AG20443 (cell line): ENCODE data around the gene UNG.
A peak's percentile ranks its signal among the peaks of the same experiment; 100 is the strongest.
"Not testable (repeated sequence)": the region's sequence is repeated elsewhere in the genome, so short reads cannot be mapped to it uniquely, and the experiment has no call there.

Experiments used
- DNase-seq: peaks from one replicate; pipeline ENCODE4 v3.0.0; 2012; ENCODE audit warnings: low spot score, mixed read lengths

The UNG gene

DNA sequence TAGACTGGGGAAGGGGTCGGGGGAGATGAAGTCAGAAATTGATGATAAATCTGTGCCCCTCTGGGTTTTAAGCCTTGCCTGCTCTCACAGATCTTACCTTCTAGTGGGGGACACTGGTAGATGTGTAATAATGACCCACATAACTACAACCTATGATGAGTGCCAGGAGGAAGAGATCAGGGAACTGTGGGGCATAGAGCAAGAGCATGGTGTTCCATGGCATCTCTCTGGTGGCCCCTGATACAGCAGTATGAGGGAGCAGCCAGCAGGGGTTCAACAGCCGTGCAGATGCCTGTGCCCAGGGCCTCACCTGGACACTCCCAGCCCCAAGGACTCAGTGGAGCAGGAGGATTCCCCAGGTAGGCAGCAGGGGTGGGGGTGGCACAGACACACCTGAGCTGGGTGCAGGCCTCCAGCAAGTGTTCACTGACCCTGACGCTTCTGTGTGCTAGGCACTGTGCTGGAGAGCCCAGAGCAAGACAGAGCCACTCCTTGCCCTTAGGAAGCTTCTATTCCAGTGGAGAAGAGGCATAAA, 24.0 kb downstream of the UNG start:
- DNase-seq = no peak

DNA sequence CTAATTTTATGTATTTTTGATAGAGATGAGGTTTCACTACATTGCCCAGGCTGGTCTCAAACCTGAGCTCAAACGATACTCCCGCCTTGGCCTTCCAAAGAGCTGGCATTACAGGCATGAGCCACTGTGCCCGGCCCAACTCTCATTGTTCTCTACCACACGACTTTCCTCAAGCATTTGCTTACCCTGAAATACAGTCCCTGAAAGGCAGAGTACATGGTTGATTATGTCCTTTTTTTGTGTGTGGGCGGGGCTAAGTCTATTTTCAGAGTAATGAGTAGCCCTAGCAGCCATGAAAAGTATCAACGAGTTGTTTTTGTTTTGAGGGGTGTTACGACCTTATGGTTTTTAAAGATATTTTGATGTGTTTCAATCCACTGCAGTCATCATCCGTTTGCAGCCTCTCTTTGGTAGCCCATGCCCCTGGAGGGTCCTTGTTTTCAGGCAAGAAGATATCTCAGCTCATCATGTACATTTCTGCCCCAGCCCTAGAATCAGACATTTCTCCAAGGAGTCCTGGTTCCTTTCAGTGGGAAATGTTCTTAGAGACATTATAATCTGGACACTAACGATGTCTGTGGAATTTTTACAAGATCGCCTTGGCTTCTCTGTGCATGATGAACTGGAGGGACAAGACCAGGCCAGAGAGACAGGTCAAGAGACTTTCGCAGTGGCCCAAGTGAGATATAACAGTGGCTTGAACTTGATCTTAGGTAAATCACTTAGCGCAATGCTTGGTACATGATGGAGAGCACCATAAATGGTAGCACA, 27.7 kb downstream of the UNG start:
- no peak for DNase-seq

DNA sequence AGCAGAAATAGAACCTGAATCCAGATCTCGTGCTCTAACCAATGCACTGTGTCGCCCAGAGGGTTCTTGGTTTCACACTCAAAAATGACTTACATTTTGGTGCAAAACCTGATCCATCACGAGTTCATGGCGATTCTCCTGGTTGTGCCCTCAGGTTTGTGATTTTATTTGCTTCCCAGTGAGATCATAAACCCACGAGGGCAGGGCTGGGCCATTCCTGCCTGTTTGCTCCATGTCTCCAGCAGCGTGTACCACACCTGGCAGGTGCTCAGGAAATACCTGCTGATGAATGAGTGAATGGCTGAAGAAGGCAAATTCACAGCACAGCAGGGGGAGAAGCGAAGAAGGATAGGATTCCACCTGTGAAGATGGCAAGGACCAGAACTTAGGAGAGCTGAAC, 28.4 kb downstream of the UNG start:
- no peak for DNase-seq

DNA sequence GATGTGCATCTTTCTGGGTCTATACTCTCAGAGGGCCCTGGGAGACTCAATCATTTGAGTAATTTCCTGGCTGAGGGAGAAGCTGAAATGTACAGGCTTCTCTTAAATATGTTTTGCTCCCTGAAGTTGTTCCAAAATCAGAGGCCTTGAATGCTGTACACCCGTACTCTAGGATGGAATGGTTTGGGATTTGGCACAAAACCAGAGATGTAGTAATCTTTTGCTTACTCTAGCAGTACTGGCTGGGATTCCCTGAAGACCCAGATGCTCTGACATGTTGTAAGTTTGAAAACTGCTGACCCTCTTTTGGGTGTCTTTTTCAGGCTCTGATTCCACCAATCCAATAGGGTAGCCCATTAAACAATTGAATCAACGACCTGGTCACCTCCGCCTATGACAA, 29.4 kb downstream of the UNG start:
- DNase-seq = no peak

DNA sequence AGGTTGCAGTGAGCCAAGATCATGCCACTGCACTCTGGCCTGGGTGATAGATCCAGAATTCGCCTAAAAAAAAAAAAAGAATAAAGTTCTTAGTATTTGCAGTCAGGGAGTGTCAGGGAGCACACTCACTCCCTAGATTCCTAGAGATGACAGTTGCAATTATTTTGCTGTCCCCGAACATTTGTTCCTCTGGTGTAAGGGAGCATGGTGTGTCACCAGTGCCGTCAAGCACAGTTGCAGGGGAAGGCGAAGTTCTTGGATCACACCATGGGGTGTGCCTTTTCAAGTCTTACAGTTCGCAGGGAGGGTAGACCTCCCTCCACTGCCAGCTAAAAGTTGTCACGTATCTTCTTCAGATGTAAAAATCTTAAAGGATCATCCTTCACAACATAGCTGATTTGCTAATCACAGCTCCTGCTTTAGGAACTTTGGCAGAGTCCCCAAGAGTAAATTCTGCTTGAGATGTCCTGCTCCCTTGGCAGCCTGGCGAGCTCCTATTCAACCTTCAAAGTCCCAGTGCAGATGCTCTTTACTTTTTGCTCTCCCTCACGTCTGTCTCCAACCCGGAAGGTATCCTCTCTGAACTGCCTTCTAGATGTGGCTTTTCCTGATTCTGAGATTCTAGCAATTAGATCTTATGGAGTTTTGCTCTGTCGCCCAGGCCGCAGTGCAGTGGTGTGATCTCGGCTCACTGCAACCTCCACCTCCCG, 30.3 kb downstream of the UNG start:
- no peak for DNase-seq

DNA sequence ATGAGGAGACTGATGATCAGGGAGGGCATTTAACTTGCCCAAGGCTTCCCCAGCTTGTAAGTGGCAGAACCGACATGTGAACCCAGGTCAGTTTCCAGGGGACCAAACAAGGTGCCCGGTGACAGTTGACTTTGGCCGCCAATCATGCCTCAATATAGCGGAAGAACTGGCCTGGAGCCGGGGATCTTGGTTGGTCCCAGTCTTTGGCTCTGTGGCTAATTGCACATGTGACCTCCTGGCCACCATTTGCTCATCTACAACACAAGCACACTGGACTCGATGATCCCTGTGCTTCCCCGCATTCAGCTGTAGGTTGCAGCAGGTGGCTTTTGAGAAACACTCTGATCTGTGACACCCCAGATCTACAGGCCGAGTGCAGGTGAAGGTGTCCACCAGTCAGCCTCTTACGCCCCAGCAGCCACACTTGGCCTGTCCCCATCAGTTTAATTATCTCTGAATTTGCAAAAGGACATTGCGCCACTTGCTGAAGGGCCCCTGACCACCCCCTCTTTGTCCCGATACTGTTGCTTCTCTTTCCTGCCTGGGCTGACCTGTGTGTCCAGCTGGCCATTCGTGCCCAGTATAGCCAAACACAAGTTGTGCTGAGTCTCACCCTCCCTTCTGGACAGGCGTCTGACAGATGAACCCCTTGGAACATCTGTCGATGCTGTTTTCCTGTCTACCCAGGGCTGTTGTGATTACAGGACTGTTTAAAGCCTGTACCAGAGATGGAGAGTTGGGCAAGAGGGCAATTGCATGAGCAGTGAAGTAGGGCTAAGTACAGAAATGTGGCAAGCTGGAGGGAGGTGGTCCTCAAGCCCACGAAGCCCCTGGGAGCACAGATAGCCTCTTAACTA, 33.1 kb downstream of the UNG start:
- DNase-seq = no peak

DNA sequence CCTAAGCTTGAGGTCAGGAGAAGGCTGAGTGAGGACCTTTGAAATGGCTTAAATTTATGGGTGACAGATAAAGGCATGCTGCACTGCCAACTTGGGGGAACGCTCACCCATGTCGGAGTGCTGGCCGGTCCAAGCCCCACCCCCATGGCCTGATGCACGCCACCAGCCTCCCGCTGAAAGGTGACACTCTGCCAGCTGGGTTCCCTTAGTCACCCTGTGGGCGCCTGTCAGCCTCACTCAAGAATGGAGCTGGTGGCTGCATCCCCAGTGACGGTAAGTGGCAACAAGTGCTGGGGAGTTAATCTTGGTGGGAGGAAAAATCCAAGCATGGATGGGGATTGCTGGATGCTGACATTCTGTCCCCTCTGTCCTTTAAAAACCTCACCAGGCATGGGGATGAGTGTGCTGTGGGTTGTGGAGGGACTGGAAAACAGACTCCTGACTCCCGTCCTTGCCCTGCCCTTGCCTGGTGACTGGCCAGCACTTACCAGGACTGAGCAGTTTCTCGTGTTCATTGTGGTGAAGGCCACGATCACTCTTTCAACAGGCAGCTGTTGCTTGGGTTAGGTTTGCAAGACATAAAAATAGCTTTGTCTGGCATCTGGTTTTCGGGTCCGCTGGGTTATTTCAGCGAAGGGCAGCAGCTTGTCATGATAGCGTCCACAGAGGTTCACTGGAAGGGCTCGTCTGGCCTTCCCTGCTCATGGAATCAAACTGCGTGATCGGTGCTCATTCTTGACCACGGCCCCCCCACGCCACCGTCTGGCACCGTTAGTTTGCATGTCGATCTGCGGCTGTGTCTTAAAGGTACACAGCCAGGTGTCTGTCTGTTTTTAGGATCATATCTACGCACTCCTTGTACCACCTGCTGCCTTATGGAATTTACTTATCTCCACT, 34.0 kb downstream of the UNG start:
- DNase-seq = peak; percentile 65

DNA sequence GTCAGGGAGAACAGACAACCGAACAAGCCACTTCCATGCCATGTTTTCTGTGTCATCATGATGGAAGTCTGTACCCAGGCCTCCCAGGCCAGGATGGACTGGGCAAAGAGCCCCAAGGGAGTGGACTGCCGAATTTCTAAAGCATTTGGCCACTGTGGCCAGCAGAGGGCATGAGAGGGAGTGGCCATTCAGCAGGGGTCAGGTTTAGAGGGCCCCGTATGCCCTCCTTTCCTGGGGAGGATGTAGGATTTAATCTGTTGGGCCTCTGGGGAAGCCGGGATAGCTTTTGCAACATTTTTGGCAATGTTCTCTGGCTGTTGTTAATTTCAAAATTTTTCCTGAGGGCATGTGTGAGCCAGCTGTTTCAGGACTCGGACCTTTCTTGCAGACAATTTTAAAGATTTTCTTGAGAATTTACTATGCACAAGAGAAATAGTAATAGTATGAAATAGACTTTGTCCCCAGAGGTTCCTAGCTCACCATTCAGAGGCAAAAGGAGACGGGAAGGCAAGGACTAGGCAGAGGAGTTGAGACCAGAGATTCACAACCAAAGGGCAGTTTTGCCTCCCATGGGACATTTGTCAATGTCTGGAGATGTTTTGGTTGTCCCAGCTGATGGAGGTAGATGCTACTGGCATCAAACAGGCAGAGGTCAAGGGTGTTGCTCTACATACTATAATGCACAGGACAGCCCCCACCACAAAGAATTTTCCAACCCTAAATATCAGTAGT, 37.0 kb downstream of the UNG start:
- DNase-seq = peak; percentile 81

DNA sequence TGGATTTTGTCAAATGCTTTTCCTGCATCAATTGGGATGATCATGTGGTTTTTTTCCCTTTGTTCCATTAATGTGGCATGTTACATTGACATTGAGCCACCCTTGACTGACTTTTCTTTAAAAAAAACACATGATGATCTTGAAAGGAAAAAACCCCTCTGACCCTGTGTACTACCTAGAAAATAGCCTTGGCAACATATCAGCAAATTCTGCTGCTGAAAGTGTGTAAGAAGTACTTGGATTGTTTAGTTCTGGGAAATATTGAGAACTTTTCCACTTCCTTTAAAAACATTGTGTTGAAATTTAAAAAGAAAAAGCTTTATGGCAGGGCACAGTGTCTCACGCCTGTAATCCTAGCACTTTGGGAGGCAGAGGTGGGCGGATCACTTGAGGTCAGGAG, 39.7 kb downstream of the UNG start:
- no peak for DNase-seq

DNA sequence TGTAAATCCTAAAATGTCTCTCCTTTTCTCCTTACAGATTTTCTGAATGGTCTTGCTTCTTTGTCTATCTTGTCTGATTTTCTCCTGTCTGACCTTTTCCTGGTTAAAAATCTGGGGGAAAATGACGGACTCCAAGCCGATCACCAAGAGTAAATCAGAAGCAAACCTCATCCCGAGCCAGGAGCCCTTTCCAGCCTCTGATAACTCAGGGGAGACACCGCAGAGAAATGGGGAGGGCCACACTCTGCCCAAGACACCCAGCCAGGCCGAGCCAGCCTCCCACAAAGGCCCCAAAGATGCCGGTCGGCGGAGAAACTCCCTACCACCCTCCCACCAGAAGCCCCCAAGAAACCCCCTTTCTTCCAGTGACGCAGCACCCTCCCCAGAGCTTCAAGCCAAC, 42.0 kb downstream of the UNG start:
- no peak for DNase-seq

DNA sequence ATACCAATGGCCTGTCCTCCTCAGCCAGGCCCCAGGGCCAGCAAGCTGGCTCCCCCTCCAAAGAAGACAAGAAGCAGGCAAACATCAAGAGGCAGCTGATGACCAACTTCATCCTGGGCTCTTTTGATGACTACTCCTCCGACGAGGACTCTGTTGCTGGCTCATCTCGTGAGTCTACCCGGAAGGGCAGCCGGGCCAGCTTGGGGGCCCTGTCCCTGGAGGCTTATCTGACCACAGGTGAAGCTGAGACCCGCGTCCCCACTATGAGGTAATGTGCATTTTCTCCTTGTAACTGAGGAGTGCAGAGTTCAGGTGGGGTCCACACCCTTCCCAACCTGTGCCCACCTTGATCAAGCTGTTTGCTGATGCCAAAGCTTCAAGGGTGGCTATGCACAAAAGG, 42.4 kb downstream of the UNG start:
- DNase-seq = no peak

DNA sequence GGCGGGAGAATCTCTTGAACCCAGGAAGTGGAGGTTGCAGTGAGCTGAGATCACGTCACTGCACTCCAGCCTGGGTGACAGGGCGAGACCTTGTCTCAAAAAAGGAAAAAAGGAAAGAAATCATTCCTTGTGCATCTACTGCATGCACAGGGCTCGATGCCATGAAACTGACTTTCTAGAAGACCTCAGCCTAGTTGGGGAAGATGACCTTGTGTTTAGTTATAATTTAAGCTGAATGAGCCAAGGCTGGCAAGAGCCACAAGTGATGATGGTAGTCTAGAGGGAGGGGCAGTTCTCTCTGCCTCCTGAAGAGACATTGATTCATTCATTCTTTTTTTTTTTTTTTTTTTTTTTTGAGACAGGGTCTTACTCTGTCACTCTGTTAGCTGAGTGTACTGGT, 43.2 kb downstream of the UNG start:
- DNase-seq = no peak

DNA sequence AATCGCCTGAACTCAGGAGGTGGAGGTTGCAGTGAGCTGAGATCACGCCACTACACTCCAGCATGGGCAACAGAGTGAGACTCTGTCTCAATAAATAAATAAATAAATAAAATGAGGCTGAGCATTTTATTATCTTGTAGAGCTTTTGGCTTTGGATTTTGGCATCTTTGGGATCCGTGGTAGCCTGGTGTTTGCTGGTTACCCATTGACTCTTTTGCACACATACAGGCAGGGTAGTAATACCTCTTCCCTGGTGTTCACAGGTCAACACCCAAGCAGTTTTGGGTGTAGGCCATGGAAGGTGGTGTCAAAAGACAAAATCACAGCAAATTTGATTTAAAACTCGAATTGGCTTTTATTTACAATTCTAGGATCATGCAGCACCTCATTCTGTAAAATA, 46.8 kb downstream of the UNG start:
- no peak for DNase-seq

DNA sequence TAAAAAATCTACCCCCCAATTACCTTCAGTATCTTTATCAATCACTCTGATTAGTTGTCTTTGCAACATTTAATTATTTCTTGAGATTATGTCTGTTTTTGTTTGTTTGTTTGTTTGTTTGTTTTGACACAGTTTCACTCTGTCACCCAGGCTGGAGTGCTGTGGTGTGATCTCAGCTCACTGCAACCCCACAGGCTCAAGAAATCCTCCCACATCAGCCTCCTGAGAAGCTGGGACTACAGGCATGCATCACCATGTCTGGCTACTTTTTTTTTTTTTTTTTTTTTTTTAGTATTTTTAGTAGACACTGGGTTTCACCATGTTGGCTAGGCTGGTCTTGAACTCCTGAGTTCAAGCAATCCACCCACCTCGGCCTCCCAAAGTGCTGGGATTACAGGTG, 49.7 kb downstream of the UNG start:
- not testable (repeated sequence) for DNase-seq

DNA sequence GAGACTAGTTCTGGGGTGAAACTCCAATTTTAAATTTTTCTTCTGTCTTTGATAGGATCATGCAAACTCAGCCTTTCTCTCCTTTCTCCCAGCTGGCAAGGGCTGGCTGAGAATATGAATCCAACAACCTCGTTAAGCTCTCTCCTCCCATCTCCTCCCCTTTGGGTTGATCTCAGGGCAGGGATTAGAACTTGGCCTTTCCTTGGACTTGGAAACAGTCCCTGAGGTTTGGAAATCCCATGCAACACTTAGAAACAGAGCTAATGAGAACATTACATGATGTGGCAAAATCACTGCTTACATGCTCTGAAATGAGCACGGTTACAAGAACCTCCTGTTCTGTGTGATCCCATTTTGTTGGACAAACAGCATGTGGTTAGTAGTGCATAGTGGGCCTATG, 50.6 kb downstream of the UNG start:
- DNase-seq = peak; percentile 69

DNA sequence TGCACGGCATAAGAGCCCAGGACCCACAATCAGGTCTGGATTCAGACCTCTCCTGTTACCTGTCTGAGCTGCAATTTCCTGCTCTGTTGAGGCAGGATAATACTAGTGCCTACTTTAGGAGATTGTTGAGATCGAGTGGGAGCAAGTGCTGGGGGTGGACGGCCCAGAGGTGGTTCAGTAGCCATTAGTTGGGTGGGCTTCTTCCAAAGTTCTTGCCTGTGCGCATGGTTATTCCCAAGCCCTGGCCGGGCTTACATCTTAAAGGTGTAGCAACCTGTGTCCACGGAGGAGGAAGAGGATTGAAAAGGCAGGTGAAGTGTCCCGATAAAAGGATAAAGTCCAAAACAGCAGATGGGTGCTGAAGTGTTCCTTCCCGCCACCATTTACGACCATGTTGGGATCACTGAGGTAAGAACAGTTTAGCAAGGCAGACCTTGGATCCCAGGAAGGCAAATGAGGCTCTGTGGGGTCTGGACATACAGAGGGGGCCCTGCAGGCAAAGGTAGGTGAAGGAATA, 52.8 kb downstream of the UNG start:
- no peak for DNase-seq

DNA sequence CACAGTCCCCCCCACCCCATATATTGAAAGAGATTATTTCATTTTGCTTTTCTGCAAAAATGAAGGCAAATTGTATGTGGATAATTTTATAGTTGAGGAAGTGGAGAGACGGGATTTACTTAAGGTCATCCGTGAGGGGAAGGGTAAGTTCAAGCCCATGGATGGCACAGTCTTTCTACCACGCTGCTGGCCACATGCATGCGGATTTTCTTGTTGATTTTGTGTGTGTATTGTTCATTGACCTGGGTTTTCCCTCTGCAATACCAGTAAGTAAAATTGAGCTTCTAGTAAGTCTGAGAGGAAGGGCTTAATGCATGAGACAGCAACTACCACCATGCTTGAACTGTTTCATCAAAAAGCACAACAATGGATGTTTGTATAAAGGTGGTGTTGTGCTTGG, 54.1 kb downstream of the UNG start:
- no peak for DNase-seq

DNA sequence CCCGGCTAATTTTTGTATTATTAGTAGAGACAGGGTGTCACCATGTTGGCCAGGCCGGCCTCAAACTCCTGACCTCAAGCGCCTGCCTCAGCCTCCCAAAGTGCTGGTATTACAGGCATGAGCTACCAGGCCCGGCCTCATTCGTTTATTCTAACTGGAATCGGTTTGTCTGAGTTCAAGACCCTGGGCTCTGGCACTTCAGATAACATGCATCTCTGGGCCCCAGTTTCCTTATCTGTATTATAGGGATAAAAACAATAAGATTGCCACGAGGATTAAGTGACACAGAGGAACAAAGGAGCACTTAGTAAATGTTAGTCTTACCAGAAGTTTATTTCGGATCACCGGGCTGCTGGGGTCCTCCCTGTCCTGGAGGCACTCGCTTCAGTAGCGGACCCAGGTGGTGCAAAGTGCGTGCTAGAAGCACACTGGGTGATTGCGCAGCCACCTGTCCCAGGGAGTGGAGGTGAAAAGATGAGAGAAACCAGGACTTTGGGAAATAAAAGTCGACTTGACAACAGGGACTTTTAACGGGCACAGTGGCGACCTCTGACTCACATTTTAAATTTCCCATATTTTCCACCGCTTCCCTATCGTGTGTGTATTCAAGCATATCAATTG, 56.5 kb downstream of the UNG start:
- no peak for DNase-seq

DNA sequence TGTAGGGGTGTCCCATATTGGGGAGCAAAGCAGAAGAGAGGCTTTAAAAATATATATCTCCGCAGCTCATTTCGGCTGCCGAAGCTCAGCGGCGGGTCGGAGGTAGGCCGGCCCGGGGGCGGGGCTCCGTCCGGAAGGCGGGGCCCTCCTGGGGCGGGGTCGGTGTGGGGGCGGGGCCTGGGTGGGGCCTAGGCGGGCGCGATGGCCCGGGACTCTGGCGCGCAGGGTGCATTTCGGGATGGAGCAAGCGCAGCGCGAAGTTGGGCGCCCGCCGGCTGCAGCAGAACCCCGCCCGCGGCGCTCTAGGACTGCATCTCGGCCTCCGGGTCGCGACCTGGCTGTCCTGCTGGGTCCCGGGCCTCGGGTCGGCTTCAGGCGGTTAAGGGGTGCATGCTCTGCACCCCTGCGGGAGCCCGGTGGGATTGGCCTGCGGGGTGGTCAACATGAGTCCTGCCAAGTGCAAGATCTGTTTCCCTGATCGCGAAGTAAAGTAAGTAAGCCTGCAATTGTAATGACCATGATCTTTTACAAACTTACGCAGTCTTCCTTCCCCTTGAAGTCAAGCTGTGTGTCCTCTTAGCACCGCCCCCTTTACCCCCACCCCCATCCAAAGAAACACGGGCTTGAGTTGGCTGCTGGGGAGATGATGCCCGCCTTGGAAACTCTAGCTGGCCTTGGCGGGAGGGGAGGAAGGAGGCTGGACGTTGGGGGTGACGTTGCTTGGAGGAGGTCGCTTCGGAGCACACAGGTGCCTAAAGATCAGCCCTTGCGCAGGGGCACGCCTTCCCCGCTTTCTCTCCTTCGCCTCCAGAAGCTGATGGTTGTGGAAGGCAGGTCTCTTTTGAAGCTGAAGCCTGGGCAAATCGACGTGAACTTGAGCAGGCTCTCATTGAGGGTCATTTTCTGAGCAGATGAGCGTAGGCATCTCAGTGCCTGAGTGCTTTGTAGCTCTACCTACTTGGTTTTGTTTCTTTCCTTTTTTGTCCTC, 57.3 kb downstream of the UNG start:
- DNase-seq = peak; percentile 99
